H1 (cell line): ENCODE results near the gene KRT27. TPM values are rescaled to one million over a fixed set of nuclear protein-coding genes. Genes with fewer than 3 reads are reported as not detected.

Experiments used
- CBX5 ChIP-seq: fragments of 300-800, 300-1000 bp; sonication (generic); IDR thresholded peaks from 2 replicates; pipeline ENCODE4 v1.7.1; 2016; ENCODE audit warnings: antibody characterized with exemption, low read length, low read depth
- EP300 ChIP-seq, 2 experiments: IDR thresholded peaks; 1 replicate in 1 of 2; 2 replicates in 1 of 2; pipeline ENCODE4 v1.6.1; 2011 to 2012; ENCODE audit warnings: low read depth in 2 of 2, low read length in 2 of 2, mild to moderate bottlenecking in 2 of 2, borderline replicate concordance in 1 of 2, inconsistent platforms in 1 of 2, moderate library complexity in 1 of 2
- POLR2A ChIP-seq, 2 experiments: IDR thresholded peaks; 1 replicate in 1 of 2; 2 replicates in 1 of 2; pipeline ENCODE4 v1.6.1; 2011; ENCODE audit warnings: low read depth in 2 of 2, low read length in 2 of 2, mild to moderate bottlenecking in 2 of 2; ENCODE audit errors: control extremely low read depth in 1 of 2
- POU5F1 ChIP-seq: IDR thresholded peaks from 2 replicates; pipeline ENCODE4 v1.6.1; 2011; ENCODE audit warnings: low read depth, mild to moderate bottlenecking, low read length, moderate library complexity
- RFX5 ChIP-seq: IDR thresholded peaks from 2 replicates; pipeline ENCODE4 v1.6.1; 2011; ENCODE audit warnings: low read depth, low read length, improper control_type of control experiment, borderline replicate concordance
- TAF7 ChIP-seq: optimal IDR thresholded peaks from 2 replicates; pipeline ENCODE3; 2011; ENCODE audit warnings: low read depth, mild to moderate bottlenecking, inconsistent platforms, low read length, moderate library complexity, borderline replicate concordance
- YY1 ChIP-seq: IDR thresholded peaks from 2 replicates; pipeline ENCODE4 v1.6.1; 2011; ENCODE audit warnings: low read depth, mild to moderate bottlenecking, low read length
- polyA plus RNA-seq, 7 experiments: library from polyadenylated mRNA; depleted of rRNA in 3 of 7; stranded (reverse) in 5 of 7; unstranded in 2 of 7; fragments of >200 nt in 5 of 7; fragments of 200-250 nt in 2 of 7; gene quantifications; 1 replicate in 5 of 7; 2 replicates in 1 of 7; 4 replicates in 1 of 7; pipeline versions ENCODE4 v1.2.1 to v1.2.3, GENCODE V29; 2011 to 2013; ENCODE audit warnings: missing spikeins in 2 of 7, mixed read lengths in 2 of 7
- total RNA-seq: library from RNA; stranded (reverse); fragmentation: NEBNext Ultra II Directional; extraction: Animal tissue kit (Norgen Biotek cat#: 25700); gene quantifications from 2 replicates; pipeline ENCODE4 v1.2.1, GENCODE V29; 2021

Gene KRT27
- total and polyA plus RNA-seq, 2 of the 8 experiments (the other 6 are each of a cell fraction or from before 2014, with no cell fraction given) = not detected

DNA sequence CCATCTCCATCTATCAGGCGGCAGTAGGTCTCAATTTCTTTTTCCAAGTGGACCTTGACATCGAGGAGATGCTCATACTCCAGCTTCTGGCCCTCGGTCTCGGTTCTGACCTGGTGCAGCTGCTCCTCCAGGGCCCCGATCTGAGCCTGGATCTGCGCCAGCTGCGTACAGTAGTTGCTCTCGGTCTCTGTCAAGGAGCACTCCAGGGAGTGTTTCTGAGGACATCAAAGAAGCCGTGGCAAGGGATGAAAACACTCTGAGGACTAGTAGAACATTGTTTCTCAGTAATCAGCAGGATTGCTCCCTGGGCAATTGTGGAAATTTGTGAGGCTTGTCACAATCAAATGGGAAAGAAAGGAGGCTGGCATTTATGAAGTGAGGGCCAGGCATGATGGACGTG lies 11.5 kb upstream of the KRT27 start (continued):
- TF ChIP-seq POLR2A (IDR thresholded peaks at IDR 0.05; ENCODE audit: control extremely low read depth in 1 of 2, low read depth in 2 of 2, low read length in 2 of 2) = no peak
- TF ChIP-seq EP300 (IDR thresholded peaks at IDR 0.05; ENCODE audit: borderline replicate concordance in 1 of 2, low read depth in 2 of 2, low read length in 2 of 2) = no peak
- no peak for TF ChIP-seq TAF7
- TF ChIP-seq CBX5 = no peak
- TF ChIP-seq YY1 = no peak
- no peak for TF ChIP-seq RFX5
- no peak for TF ChIP-seq POU5F1
